HG03039 (cell line): ENCODE results near the gene CNOT9.

Experiments
- ATAC-seq: cut with Tn5 transposase; IDR thresholded peaks from one replicate; pipeline ENCODE4 v1.9.1; 2021; ENCODE audit warnings: mild to moderate bottlenecking, moderate library complexity; ENCODE audit not compliant: unreplicated experiment

The CNOT9 gene

GRCh38 chr2:218577482-218578220 is 9.0 kb downstream of the CNOT9 start:
- ATAC-seq, result no peak

GRCh38 chr2:218578272-218578877 is 9.7 kb downstream of the CNOT9 start:
- ATAC-seq, result no peak

- no peak for ATAC-seq
Measured at GRCh38 chr2:218582076-218582475, 13.4 kb downstream of the CNOT9 start.

GRCh38 chr2:218583983-218584850 is 15.6 kb downstream of the CNOT9 start:
- ATAC-seq, result no peak

DNA sequence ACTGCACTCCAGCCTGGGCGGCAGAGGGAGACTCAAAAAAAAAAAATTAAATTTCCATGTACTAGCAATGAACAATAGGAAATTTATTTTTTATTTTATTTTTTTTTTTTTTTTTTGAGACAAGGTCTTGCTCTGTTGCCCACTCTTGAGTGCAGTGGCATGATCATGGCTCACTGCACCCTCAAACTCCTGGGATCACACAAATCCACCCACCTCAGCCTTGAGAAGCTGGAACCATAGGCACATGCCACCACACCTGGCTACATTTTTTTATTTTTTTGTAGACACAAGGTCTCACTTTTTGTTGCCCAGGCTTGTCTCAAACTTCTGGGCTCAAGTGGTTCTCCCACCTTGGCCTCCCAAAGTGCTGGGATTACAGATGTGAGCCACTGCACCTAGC is 16.9 kb downstream of the CNOT9 start:
- ATAC-seq, result no peak

DNA sequence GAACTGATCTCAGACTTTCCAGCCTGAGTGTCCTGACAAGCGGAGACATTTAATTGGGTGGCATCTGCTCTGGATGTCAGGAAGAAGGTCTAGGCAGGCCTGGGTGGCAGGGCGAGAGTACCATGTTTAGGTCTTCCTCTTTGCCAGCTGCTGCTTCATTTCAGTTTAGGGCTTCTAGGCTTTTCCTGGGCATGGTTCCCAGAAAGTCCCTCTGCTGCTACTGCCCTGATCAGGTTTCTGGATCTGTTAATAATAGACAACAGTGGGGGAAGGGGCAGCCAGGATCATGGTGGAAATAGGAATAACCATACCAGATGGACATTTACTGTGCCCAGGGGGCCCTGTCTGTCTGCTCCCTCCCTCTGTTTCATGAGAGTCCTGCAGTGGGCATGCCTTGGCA is 36.8 kb downstream of the CNOT9 start:
- no peak for ATAC-seq

- no peak for ATAC-seq
Measured at GRCh38 chr2:218607436-218608115, 38.9 kb downstream of the CNOT9 start, which contains the start of gene PLCD4. Gene PLCD4 (plus strand): TSS chr2:218607899. CDS start chr2:218615740, 7,841 bp downstream.

- no peak for ATAC-seq
Measured at GRCh38 chr2:218615868-218616315, 47.3 kb downstream of the CNOT9 start.

DNA sequence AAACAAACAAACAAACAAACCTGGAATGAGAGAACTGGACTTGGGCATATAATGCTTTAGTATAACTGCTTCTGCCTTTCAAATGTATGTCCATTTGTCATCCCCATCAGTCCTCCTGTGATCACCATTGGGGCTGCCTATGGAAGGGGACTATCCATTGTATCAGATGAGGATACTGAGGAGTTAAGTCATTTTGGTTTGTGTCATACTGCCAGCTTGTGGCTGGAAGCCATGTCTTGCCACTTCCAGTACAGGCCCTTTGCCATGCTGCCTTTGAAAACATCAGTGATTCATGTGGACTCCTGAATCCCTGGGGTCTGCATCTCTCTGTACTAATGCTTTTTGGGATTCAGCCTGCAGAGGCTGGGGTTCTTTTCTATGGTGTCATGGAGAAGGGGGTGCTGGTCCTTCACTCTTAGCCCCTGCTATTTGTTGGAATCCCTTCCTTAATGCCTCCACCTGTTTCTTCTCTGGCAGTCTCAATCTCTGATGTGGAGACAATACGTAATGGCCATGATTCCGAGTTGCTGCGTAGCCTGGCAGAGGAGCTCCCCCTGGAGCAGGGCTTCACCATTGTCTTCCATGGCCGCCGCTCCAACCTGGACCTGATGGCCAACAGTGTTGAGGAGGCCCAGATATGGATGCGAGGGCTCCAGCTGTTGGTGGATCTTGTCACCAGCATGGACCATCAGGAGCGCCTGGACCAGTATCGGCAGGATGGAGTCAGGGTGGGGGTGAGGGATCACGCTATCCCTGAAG is 49.6 kb downstream of the CNOT9 start:
- ATAC-seq, result no peak

DNA sequence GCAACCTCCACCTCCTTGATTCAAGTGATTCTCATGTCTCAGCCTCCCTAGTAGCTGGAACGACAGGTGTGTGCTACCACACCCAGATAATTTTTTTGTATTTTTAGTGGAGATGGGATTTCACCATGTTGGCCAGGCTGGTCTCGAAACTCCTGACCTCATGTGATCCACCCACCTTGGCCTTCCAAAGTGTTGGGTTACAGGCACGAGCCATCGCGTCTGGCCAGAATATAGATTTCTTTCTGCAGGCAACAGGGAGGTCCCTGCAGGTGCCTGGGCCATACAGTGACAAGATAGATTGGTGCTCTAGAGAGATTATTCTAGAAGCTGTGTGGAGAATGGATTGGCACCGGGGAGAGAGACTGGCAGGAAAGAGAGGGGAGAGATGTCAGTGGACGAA is 52.4 kb downstream of the CNOT9 start:
- no peak for ATAC-seq

- ATAC-seq, result no peak
Measured at GRCh38 chr2:218622606-218623365, 54.1 kb downstream of the CNOT9 start.

GRCh38 chr2:218623366-218623705 is 54.7 kb downstream of the CNOT9 start:
- ATAC-seq, result no peak

DNA sequence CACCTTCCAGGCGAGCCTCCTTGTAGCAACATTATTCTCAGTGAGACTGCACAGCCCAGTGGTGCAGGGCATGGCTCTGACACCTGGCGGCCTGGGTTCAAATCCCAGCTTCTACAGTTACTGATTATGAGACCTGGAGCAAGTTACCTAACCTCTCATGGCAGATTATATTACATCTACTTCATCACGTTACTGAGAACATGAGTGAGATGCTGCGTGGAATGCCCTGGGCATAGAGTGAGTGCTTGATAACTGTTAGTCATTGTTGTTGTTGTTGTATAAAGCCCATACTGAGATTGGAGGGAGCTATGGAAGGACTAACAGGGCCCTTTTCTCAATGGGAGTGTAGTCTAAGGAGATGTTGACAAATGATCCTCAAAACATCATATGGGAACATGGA is 57.7 kb downstream of the CNOT9 start:
- no peak for ATAC-seq

DNA sequence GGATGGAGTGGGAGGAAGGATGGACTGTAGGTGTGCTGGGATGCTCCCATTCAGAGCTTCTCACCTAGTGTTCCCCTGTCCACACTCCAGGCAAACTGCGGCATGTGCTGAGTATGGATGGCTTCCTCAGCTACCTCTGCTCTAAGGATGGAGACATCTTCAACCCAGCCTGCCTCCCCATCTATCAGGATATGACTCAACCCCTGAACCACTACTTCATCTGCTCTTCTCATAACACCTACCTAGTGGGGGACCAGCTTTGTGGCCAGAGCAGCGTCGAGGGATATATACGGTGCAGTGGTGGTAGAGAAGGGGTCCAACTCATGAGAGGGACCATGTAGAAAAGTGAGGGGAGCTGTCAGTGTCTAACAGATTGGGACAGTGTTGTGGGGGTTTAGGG is 59.3 kb downstream of the CNOT9 start:
- no peak for ATAC-seq

DNA sequence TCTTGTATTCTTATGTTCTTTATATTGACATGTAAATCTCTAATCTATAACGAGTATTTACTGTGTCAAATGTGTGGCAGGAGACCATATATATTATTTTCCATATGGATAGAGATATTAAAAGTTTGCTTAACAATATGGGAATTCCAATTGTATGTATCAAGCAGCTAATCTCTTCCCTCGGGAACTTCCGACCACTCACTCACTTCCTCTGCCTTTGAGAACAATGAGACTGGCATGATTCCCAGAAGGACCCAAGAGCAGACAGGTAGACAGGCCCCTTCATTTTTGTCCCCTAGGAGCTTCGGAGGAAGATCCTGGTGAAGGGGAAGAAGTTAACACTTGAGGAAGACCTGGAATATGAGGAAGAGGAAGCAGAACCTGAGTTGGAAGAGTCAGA is 63.2 kb downstream of the CNOT9 start:
- no peak for ATAC-seq

GRCh38 chr2:218635719-218636118 is 67.1 kb downstream of the CNOT9 start:
- no peak for ATAC-seq

- ATAC-seq, result no peak
Measured at GRCh38 chr2:218638372-218638771, 69.7 kb downstream of the CNOT9 start.

GRCh38 chr2:218642121-218642656 is 73.5 kb downstream of the CNOT9 start:
- no peak for ATAC-seq

DNA sequence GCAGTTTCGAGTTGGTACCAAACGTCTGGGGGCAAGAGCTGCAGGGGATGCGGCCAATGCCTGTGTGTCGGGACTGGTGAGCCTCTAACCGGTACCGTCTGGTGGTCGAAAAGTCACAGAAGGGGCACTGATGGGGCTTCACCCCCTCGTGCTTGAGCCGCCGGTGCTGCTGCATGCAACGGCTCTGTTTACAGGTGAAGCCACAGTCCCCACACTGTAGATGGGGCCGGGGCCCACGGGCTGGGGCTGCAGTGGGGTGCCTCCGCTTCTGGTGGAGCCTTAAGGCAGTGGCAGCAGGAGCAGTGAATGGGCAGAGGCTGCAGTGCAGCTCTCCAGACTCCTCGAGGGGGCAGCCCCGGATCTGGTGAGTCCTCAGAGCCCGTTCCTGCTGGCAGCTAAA is 74.1 kb downstream of the CNOT9 start:
- no peak for ATAC-seq
